Keratinocyte (primary cell): ENCODE measurements around the gene RGMA. TPM values are rescaled to one million over a fixed set of nuclear protein-coding genes. Genes with fewer than 3 reads are reported as not detected.

Experiments
- DNase-seq: peaks from one replicate; pipeline ENCODE4 v3.0.0-alpha.2; 2011; ENCODE audit warnings: low read depth, missing footprints, low spot score
- FAIRE-seq: peaks from 2 replicates; lab custom pipeline; 2011; peaks lifted over from hg19 to GRCh38; lab: Jason Lieb, UNC
- H2AFZ ChIP-seq: 2 replicates; pipeline ENCODE4 v1.6.0; 2012; ENCODE audit warnings: low read length, control low read depth, inconsistent platforms; ENCODE audit not compliant: control insufficient read depth
- H3K27ac ChIP-seq: 2 replicates; pipeline ENCODE4 v1.5.1; 2011; ENCODE audit warnings: low read length; ENCODE audit not compliant: control insufficient read depth, insufficient read depth
- H3K27me3 ChIP-seq: 3 replicates; pipeline ENCODE4 v1.6.0; 2011; ENCODE audit warnings: low read length; ENCODE audit not compliant: control insufficient read depth, insufficient read depth; ENCODE audit errors: extremely low read depth
- H3K36me3 ChIP-seq, 2 experiments: 2 replicates in 1 of 2; 3 replicates in 1 of 2; pipeline ENCODE4 v1.5.1; 2011; ENCODE audit warnings: low read length in 2 of 2, mild to moderate bottlenecking in 1 of 2; ENCODE audit not compliant: control insufficient read depth in 2 of 2, insufficient read depth in 2 of 2; ENCODE audit errors: extremely low read depth in 1 of 2
- H3K4me1 ChIP-seq: 3 replicates; pipeline ENCODE4 v1.5.1; 2011; ENCODE audit warnings: low read length; ENCODE audit not compliant: control insufficient read depth, insufficient read depth; ENCODE audit errors: extremely low read depth
- H3K4me2 ChIP-seq: 3 replicates; pipeline ENCODE4 v1.6.0; 2011; ENCODE audit warnings: low read depth, low read length; ENCODE audit not compliant: control insufficient read depth, insufficient read depth; ENCODE audit errors: extremely low read depth
- H3K4me3 ChIP-seq, 3 experiments: fragments of 200-600 bp in 1 of 3; sonication (generic) in 1 of 3; 2 replicates in 2 of 3; 3 replicates in 1 of 3; pipeline ENCODE4 v1.5.1; 2011 to 2016; ENCODE audit warnings: low read length in 3 of 3, mild to moderate bottlenecking in 3 of 3, control low read depth in 2 of 3, inconsistent platforms in 1 of 3, low read depth in 1 of 3, mixed read lengths in 1 of 3, mixed run types in 1 of 3, moderate library complexity in 1 of 3; ENCODE audit not compliant: control insufficient read depth in 2 of 3, insufficient read depth in 2 of 3; ENCODE audit errors: extremely low read depth in 1 of 3
- H3K79me2 ChIP-seq: 2 replicates; pipeline ENCODE4 v1.6.0; 2012; ENCODE audit warnings: low read length; ENCODE audit not compliant: control insufficient read depth, insufficient read depth
- H3K9ac ChIP-seq: 3 replicates; pipeline ENCODE4 v1.6.0; 2011; ENCODE audit warnings: low read length; ENCODE audit not compliant: control insufficient read depth, insufficient read depth; ENCODE audit errors: extremely low read depth
- H3K9me1 ChIP-seq: 3 replicates; pipeline ENCODE4 v1.6.0; 2011; ENCODE audit warnings: low read length; ENCODE audit not compliant: control insufficient read depth, insufficient read depth; ENCODE audit errors: extremely low read depth
- H3K9me3 ChIP-seq: 2 replicates; pipeline ENCODE4 v1.5.1; 2012; ENCODE audit warnings: low read depth, low read length; ENCODE audit not compliant: control insufficient read depth
- H4K20me1 ChIP-seq: 3 replicates; pipeline ENCODE4 v1.6.0; 2011; ENCODE audit warnings: low read length; ENCODE audit not compliant: control insufficient read depth, insufficient read depth; ENCODE audit errors: extremely low read depth
- EZH2 ChIP-seq: IDR thresholded peaks from one replicate; pipeline ENCODE4 v1.6.1; 2012; ENCODE audit warnings: inconsistent platforms, mild to moderate bottlenecking, low read length, moderate library complexity
- dilution Hi-C: fragments of 300-500 bp; cut with MboI; formaldehyde crosslinking; loops from one replicate; pipeline ENCODE4 v1.7.0; 2020; ENCODE audit warnings: low sequenced_read_pairs; ENCODE audit not compliant: extremely low pct_ligation_motif_present
- polyA plus RNA-seq, 5 experiments: library from polyadenylated mRNA; depleted of rRNA in 3 of 5; stranded (reverse) in 3 of 5; stranded (forward) in 1 of 5; unstranded in 1 of 5; fragments of >200 nt; gene quantifications; 1 replicate in 1 of 5; 2 replicates in 3 of 5; 3 replicates in 1 of 5; pipeline versions ENCODE4 v1.2.1 to v1.2.3, GENCODE V29; 2011 to 2012; ENCODE audit warnings: missing spikeins in 2 of 5, low read depth in 1 of 5, low replicate concordance in 1 of 5
- TF ChIP-seq, protein P1 (sequence below), 3 experiments: IDR thresholded peaks in 1 of 3; conservative IDR thresholded peaks in 1 of 3; optimal IDR thresholded peaks in 1 of 3; 2 replicates in 2 of 3; 3 replicates in 1 of 3; pipeline versions ENCODE3 to v1.5.1; 2011; ENCODE audit warnings: low read length in 3 of 3, mild to moderate bottlenecking in 3 of 3, moderate library complexity in 2 of 3, control low read depth in 1 of 3, inconsistent platforms in 1 of 3; ENCODE audit not compliant: insufficient read depth in 2 of 3; ENCODE audit errors: extremely low read depth in 1 of 3

RGMA gene
- polyA plus RNA-seq, 1 donor (not counting 4 experiments of a cell fraction or from before 2014, with no cell fraction given) = 0.18 TPM

DNA sequence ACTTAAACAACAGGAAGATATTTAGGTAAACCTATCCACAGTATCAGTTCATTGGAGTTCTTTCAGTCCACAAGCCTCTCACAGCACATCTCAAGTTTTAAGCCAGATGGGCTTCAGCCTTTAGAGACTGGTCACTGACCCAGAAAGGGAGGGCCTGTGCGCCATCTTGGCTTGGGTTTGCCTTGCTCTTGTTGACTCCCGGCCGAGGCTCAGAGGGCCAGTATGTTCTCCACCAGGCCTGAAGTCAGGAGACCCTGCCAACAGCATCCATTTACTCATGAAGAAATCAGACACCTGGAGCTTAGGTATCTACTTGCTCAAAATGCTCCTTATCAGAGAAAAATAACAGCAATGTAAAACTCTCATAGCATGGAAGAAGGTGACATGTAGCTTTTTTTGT, 6.2 kb downstream of the RGMA start:
- no peaks in the 10 kb centered on the region for H3K4me1 ChIP-seq
- H3K9me3 ChIP-seq = no peaks in the 10 kb centered on the region
- dilution Hi-C loops = no loop called here
- FAIRE-seq (no peak), DNase-seq (no peak)
- no peak overlapping the region for H3K9ac ChIP-seq
- TF ChIP-seq EZH2 = no peak
- TF ChIP-seq, protein P1, sequence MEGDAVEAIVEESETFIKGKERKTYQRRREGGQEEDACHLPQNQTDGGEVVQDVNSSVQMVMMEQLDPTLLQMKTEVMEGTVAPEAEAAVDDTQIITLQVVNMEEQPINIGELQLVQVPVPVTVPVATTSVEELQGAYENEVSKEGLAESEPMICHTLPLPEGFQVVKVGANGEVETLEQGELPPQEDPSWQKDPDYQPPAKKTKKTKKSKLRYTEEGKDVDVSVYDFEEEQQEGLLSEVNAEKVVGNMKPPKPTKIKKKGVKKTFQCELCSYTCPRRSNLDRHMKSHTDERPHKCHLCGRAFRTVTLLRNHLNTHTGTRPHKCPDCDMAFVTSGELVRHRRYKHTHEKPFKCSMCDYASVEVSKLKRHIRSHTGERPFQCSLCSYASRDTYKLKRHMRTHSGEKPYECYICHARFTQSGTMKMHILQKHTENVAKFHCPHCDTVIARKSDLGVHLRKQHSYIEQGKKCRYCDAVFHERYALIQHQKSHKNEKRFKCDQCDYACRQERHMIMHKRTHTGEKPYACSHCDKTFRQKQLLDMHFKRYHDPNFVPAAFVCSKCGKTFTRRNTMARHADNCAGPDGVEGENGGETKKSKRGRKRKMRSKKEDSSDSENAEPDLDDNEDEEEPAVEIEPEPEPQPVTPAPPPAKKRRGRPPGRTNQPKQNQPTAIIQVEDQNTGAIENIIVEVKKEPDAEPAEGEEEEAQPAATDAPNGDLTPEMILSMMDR (optimal IDR thresholded peaks at IDR 0.05 in 1 of 3, IDR thresholded peaks at IDR 0.05 in 1 of 3, conservative IDR thresholded peaks at IDR 0.05 in 1 of 3; ENCODE audit: extremely low read depth in 1 of 3, insufficient read depth in 2 of 3, low read length in 3 of 3) = no peak
- H3K79me2 ChIP-seq = no peaks in the 10 kb centered on the region
- H3K9me1 ChIP-seq = no peaks in the 10 kb centered on the region
- H3K36me3 ChIP-seq = no peaks in the 10 kb centered on the region
- no peak overlapping the region for H3K27ac ChIP-seq
- H4K20me1 ChIP-seq = no peaks in the 10 kb centered on the region
- H3K27me3 ChIP-seq = peaks cover 22% of the 10 kb centered on the region
- no peak overlapping the region for H3K4me2 ChIP-seq
- no peak overlapping the region for H2AFZ ChIP-seq
- no peak overlapping the region for H3K4me3 ChIP-seq

DNA sequence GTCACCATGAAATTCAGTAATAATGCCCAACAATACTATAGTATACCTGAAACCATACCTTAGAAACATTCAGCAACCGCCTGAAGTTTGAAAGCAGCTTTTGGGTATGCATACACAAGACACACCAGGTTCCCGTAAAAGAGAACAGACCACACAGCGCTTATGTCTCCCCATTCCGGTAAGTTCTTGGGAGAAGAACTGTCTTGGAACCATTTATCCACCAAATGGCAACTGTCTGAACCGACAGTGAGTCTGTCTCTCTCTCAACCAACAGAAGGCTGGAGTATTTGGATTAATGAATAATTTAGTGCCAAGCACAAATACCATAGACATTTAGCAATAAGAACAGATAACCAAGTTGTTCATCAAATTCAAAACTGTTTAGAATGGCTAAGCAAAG, 7.6 kb downstream of the RGMA start:
- no peak for FAIRE-seq
- H3K9ac ChIP-seq = no peak overlapping the region
- H3K36me3 ChIP-seq = no peaks in the 10 kb centered on the region
- no peak overlapping the region for H3K4me3 ChIP-seq
- peaks cover 24% of the 10 kb centered on the region for H3K27me3 ChIP-seq
- no peak for DNase-seq
- no peak overlapping the region for H3K4me2 ChIP-seq
- H3K4me1 ChIP-seq = no peaks in the 10 kb centered on the region
- dilution Hi-C loops = no loop called here
- TF ChIP-seq, protein P1 (optimal IDR thresholded peaks at IDR 0.05 in 1 of 3, IDR thresholded peaks at IDR 0.05 in 1 of 3, conservative IDR thresholded peaks at IDR 0.05 in 1 of 3; ENCODE audit: extremely low read depth in 1 of 3, insufficient read depth in 2 of 3, low read length in 3 of 3) = no peak
- TF ChIP-seq EZH2 = no peak
- no peaks in the 10 kb centered on the region for H3K9me1 ChIP-seq
- no peak overlapping the region for H2AFZ ChIP-seq
- H3K79me2 ChIP-seq = no peaks in the 10 kb centered on the region
- H3K9me3 ChIP-seq = no peaks in the 10 kb centered on the region
- no peaks in the 10 kb centered on the region for H4K20me1 ChIP-seq
- H3K27ac ChIP-seq = no peak overlapping the region
